ENCODE results near the gene ACKR1. TPM values are rescaled to one million over a fixed set of nuclear protein-coding genes. Genes with fewer than 3 reads are reported as not detected.

The ACKR1 gene
- total RNA-seq, 1 donor from 2014 or later: 10.9 TPM

- H3K36me3 ChIP-seq: no peaks in the 10 kb centered on the region
- DNase-seq: no peak
- no peak overlapping the region for H3K27ac ChIP-seq (replicated peaks)
- peaks cover 16% of the 10 kb centered on the region for H3K4me1 ChIP-seq
- H3K4me3 ChIP-seq: peak overlapping the region; percentile 48
- no peak for TF ChIP-seq CTCF (IDR thresholded peaks at IDR 0.05; ENCODE audit: borderline replicate concordance)
- no peaks in the 10 kb centered on the region for H3K9me3 ChIP-seq (replicated peaks)
- peaks cover 87% of the 10 kb centered on the region for H3K27me3 ChIP-seq (ENCODE audit: low read depth)
- intact Hi-C loops (cut with micrococcal nuclease): no loop called here
Observed at GRCh38 chr1:159187647-159188374, 16.9 kb upstream of the ACKR1 start.

GRCh38 chr1:159188375-159188788, 16.3 kb upstream of the ACKR1 start:
- H3K4me3 ChIP-seq: peak overlapping the region; percentile 48
- H3K9me3 ChIP-seq (replicated peaks): no peaks in the 10 kb centered on the region
- peaks cover 86% of the 10 kb centered on the region for H3K27me3 ChIP-seq (ENCODE audit: low read depth)
- DNase-seq: peak; percentile 60
- no peak overlapping the region for H3K27ac ChIP-seq (replicated peaks)
- intact Hi-C loops (cut with micrococcal nuclease): no loop called here
- H3K4me1 ChIP-seq: peaks cover 16% of the 10 kb centered on the region
- no peaks in the 10 kb centered on the region for H3K36me3 ChIP-seq
- TF ChIP-seq CTCF (IDR thresholded peaks at IDR 0.05; ENCODE audit: borderline replicate concordance): no peak

- Histone ChIP-seq H3K4me3 (no peak overlapping the region), H3K27ac (replicated peaks) (no peak overlapping the region), H3K27me3 (ENCODE audit: low read depth) (peaks cover 75% of the 10 kb centered on the region), H3K4me1 (peaks cover 16% of the 10 kb centered on the region), H3K9me3 (replicated peaks) (no peaks in the 10 kb centered on the region), H3K36me3 (no peaks in the 10 kb centered on the region)
- intact Hi-C loops (cut with micrococcal nuclease): no loop called here
- DNase-seq: no peak
- TF ChIP-seq CTCF (IDR thresholded peaks at IDR 0.05; ENCODE audit: borderline replicate concordance): no peak
Observed at GRCh38 chr1:159190441-159190840, 14.2 kb upstream of the ACKR1 start.

- no peaks in the 10 kb centered on the region for H3K4me1 ChIP-seq
- no peak for DNase-seq
- no peaks in the 10 kb centered on the region for H3K9me3 ChIP-seq (replicated peaks)
- no peak overlapping the region for H3K4me3 ChIP-seq
- no peak overlapping the region for H3K27ac ChIP-seq (replicated peaks)
- TF ChIP-seq CTCF (IDR thresholded peaks at IDR 0.05; ENCODE audit: borderline replicate concordance): no peak
- no peaks in the 10 kb centered on the region for H3K36me3 ChIP-seq
- intact Hi-C loops (cut with micrococcal nuclease): no loop called here
- peaks cover 73% of the 10 kb centered on the region for H3K27me3 ChIP-seq (ENCODE audit: low read depth)
Observed at GRCh38 chr1:159196543-159196942, 8.1 kb upstream of the ACKR1 start.

GRCh38 chr1:159197561-159198557, 6.8 kb upstream of the ACKR1 start:
- Histone ChIP-seq H3K27ac (replicated peaks) (no peak overlapping the region), H3K9me3 (replicated peaks) (no peaks in the 10 kb centered on the region), H3K36me3 (no peaks in the 10 kb centered on the region), H3K27me3 (ENCODE audit: low read depth) (peaks cover 79% of the 10 kb centered on the region), H3K4me1 (no peaks in the 10 kb centered on the region), H3K4me3 (no peak overlapping the region)
- peak; percentile 25 for DNase-seq
- TF ChIP-seq CTCF (IDR thresholded peaks at IDR 0.05; ENCODE audit: borderline replicate concordance): peak; percentile 84
- intact Hi-C loops (cut with micrococcal nuclease): no loop called here

All from left ventricle myocardium inferior (tissue), 1 donor.